GM18861 (cell line): ENCODE results near the gene ERFL.
A peak's percentile ranks its signal among the peaks of the same experiment; 100 is the strongest.

Source experiments
- ATAC-seq: cut with Tn5 transposase; IDR thresholded peaks from one replicate; pipeline ENCODE4 v1.9.1; 2021; ENCODE audit not compliant: unreplicated experiment

The ERFL gene

DNA sequence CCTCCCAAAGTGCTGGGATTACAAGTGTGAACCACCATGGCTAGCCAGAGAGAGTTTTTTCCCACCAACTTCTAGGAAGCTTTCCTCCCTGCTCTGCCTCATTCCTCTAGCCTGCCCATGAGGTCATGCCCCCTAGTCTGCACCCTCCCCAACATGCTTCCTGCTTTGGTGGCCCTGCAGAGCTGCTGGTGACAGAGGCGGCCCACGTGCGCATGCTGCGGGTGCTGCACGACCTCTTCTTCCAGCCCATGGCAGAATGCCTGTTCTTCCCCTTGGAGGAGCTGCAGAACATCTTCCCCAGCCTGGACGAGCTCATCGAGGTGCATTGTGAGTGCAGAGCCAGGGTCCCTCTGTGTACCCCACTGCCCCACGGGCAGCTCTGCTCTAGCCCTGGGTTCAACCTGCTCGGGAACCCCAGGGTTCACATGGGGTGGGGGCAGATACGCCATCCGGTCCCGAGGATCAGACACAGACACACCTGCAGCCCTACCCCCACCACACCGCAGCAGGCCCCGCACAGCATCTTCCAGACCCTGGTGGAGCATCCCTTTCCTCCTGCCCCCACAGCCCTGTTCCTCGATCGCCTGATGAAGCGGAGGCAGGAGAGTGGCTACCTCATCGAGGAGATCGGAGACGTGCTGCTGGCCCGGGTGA, 26.4 kb downstream of the ERFL start:
- no peak for ATAC-seq

DNA sequence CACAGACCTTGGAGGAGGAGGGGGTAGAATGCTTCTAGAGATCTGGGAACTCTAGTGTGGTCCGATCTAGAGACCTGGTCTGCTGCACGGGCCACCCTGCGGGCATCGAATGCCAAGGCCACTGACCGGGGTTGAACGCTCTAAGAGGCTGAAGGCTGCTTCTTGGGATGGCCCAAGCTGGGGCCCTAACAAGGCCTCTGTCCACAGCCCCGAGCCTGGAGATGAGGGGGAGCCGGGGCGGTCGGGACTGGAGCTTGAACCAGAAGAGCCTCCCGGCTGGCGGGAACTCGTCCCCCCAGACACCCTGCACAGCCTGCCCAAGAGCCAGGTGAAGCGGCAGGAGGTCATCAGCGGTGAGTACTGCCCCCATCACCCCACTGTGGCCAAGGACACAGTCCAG, 30.0 kb downstream of the ERFL start:
- ATAC-seq, result no peak

DNA sequence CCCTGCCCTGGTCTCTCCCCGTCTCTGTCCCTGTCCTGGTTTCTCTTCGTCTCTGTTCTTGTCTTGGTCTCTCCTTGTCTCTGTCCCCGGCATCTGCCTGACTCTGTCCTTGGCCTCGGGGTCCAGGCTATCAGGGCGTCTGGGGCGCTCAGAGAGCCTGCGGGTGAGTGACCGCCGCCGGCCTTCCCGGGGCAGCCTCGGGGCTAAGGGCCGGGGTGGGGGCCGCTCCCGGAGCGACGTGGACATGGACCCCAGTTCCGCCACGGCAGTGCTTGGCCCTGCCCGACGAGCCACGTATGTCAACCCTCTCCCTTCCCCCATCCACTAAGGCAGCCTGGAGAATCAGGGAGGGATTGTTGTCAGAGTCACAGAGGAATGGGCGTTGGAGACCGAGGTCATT, 30.4 kb downstream of the ERFL start:
- ATAC-seq, result no peak

DNA sequence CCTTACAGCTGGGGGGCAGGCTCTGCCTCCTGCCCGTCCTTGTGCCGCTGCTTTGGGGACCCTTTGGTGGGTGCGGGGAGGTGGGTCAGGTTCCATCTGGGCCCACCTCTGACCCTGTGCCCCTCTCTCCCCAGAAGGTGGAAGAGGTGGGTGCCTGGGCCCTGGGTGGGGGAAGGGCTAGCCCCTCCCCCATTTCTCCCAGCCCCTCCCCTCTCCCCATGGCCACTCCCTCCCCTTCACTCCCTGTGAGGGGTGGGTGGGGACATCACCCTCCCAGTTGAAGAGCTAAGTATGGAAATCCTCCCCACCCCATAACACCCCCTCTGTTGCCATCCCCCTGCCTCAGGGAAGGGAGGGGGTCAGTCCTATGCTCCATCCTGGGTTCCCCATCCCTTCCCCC, 31.1 kb downstream of the ERFL start:
- no peak for ATAC-seq

DNA sequence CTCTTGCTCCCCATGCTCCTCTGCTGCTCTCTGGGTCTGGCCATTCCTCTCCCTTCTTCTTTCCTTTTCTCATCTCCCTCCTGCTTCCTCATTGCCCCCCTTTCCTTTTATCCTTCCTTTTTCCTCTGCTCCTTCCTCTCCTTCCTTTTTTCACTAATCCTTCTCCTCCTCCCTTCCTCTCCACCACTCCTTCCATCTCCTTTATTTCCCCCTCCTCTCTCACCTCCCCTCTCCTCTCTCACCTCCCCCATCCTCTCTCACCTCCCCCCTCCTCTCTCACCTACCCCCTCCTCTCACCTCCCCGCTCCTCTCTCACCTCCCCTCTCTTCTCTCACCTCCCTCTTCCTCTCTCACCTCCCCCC, 31.7 kb downstream of the ERFL start:
- ATAC-seq, result no peak

DNA sequence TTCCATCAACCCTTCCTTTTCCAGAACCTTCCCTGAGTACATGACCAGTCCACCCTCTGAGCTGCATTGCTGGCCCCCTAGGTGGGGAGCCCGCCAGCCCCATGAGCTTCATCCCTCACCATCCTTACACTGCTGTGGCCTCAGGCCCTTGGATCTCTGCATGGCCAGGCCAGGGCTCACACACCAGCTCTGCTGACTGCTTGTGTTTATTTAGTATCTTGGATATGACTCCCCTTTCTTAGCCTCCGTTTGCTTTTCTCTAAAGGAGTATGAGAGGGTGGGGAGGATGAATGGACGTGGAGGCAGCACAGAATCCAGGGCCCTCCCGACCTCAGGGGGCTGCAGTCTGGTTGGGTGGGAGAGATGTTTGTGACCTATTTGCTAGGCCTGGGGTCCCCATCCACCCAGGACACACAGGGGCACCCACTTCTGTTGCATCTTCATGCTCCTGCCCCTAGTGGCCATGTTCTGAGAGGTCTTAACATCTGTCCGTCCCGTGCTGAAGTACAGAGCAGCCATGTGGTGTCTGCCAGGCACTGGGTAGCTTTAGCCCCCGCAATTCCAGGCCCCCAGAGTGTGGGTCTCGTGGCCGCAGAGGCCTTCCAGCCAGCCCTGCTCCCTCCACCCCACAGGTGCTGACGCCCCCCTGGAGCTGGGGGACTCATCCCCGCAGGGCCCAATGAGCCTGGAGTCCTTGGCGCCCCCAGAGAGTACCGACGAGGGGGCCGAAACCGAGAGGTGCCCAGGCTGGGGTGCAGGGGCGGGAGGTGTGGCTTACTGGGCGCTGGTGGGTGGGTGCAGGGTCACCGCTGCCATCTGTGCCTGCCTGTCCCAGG, 32.3 kb downstream of the ERFL start:
- ATAC-seq, result no peak

DNA sequence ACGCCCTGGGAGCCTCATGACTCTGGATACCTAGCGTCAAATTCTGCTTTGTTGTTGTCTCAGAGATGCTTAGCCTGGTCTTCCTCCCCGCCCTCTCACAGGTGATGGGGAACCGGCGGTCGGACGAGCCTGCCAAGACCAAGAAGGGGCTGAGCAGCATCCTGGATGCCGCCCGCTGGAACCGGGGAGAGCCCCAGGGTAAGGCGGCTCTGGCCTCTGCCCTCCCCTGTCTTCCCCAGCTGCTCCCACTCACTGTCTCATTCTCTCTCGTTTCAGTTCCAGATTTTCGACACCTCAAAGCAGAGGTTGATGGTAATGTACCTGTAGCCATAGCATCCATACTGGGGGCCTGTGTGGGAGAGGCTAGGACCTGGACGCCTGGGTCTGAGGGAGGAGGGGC, 33.9 kb downstream of the ERFL start:
- no peak for ATAC-seq

DNA sequence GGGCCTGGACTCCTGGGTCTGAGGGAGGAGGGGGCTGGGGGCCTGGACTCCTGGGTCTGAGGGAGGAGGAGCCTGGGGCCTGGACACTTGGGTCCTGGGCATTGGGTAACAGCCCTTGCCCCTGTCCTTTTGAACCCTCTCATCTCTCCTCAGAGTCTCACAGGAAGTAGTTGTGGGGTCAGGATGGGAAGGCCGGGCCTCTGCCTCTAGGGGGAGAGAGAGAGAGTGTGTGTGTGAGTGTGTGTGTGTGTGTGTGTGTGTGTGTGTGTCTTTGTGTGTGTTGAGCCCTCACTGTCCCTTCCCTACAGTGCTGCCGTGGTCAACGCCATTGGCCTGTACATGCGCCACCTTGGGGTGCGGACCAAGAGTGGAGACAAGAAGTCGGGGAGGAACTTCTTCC, 34.4 kb downstream of the ERFL start:
- no peak for ATAC-seq

DNA sequence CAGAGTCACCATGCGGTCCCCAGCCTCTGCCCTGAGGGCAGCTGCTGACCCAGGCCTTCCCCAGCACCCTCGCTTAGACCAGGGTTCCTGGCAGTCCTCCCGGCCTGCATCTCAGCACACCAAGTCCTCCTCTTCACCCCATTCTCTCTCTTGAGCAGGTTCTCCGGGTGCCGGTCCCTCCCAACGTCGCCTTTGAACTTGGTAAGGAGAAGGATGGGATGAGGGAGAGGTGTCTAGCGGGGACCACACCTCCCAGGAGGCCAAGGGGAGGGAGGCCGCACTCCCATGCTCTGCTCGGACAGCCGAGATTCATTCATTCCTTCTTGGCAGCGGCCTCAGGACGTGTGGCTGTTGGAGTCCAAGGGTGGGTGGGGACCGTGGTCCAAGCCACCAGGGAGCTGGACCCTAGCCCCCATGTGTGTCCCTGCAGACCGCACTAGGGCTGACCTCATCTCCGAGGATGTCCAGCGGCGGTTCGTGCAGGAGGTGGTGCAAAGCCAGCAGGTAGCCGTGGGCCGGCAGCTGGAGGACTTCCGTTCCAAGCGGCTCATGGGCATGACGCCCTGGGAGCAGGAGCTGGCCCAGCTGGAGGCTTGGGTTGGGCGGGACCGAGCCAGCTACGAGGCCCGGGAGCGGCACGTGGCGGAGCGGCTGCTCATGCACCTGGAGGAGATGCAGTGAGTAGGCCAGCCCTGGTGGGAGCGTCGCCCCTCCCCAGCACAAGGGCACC, 35.9 kb downstream of the ERFL start:
- ATAC-seq, result no peak

DNA sequence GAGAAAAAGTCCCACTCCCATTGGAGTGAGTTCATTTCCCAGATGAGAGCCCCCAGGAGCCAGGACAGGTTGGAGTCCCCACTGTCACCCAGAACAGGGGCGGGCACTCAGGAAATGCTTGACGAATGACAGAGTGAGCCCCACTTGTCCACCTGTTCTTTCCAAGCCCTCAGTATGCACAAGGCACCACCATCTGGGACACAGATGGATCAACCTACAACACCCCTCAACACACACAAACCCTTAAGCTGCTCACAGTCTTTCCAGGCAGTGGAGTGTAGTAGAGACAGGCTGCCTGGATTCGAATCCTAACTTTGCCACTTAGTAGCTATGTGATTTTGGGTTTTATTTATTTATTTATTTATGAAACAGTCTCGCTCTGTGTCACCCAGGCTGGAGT, 37.3 kb downstream of the ERFL start:
- ATAC-seq, result no peak

DNA sequence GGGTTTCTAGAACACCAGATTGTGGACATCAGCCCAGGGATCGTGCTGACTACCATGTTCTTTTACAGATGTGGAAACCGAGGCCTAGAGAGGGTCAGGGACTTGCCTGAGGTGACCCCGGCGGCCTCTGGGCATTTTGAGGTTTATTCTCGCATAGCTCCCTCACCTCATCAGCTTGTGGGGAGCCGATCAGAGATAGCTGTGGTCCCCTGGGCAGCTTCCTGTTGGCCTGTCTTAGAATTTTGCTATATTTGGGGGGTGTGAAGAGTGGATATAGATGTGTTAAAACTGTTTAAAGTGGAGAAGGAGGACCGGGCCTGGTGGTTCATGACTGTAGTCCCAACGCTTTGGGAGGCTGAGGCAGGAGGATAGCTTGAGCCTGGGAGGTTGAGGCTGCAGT, 38.4 kb downstream of the ERFL start:
- no peak for ATAC-seq

DNA sequence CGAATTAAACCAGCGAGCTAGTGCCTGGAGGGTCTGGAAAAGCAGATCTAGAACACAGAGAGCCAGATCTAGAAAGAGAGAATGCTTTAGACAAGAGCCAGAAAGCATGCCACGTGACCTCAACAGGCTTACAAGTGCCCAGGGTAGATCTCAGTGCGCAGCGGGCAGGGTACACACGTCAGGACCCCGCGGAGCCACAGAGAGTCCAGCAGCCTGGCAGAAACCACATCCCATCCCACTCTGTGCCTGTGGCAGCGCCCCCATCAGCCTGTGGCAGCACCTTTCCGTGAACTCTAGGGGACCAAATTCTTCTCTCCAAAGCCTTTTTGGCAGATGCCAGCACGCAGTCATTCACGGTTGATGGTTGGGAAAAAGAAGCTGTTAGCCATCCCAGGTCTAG, 39.3 kb downstream of the ERFL start:
- no peak for ATAC-seq

DNA sequence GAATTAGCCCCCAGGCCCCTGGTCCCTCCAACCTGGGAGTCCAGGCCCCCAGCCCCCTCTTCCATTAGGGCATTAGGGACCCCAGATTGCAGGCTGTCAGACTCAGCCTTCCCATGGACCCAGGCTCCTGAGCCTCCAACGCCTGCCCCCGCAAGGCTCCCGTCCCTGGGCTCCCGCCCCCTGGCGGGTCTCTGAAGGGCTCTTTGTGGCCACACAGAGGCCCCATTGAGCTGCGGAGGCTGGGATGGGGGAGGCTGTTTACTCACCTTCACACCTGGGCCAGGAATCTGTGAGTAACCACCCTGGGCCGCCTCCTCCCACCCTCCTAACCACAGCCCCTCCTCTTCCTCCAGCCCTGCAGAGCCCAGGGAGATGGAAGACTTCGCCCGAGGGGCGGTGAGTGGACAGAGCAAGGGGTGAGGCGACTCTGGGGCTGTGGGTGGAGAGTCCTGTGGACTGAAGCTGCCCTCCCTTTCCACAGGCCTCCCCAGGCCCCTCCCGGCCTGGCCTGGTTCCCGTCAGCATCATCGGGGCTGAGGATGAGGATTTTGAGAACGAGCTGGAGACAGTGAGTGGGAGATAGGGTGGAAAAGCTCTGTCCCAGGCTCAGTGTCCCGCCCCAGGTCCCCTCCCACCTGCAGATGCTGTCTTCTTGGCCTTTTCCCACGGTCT, 40.4 kb downstream of the ERFL start:
- ATAC-seq, result no peak

DNA sequence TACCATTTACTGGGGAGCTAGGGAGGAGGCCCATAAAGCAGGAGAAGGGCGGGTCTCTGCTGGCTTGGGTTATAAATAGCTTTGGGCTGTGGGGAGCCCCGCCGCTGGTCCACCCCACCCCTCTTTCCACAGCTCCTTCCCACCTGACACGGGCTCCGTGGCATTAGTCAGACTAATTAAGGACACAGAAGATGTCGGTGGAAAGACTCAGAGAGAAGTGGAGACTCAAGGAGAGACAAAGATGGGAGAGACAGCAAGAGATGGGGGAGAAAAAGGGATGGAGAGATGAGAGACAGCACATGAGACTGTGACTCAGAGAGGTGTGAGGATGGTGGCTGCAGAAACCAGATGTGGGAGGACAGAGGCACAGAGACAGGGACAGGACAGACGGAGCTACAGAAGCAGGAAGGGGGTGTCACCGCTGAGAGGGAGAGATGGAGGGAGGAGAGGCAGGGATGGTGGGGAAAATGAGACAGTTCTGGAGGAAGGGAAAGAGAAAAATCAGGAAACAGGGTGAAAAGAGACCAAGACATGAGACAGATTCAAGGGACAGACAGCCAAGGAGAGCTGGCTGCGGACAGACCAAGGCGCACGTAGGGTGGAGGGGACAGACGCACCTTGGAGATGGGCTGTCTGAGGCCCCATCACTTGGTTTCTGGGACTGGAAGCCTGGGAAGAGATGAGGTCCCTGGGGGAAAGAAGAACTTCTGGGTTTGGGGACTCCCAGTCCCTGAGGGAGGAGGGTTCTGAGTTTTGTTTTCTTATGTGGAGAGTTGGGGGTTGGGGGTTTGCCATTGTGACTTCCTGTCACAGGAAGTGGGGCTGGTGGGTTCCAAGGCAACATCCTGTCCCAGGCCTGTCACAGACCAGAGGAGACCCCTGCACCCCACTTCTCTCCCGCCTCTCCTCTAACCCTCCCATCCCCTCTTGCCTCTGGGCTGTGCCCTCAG, 41.2 kb downstream of the ERFL start:
- no peak for ATAC-seq

DNA sequence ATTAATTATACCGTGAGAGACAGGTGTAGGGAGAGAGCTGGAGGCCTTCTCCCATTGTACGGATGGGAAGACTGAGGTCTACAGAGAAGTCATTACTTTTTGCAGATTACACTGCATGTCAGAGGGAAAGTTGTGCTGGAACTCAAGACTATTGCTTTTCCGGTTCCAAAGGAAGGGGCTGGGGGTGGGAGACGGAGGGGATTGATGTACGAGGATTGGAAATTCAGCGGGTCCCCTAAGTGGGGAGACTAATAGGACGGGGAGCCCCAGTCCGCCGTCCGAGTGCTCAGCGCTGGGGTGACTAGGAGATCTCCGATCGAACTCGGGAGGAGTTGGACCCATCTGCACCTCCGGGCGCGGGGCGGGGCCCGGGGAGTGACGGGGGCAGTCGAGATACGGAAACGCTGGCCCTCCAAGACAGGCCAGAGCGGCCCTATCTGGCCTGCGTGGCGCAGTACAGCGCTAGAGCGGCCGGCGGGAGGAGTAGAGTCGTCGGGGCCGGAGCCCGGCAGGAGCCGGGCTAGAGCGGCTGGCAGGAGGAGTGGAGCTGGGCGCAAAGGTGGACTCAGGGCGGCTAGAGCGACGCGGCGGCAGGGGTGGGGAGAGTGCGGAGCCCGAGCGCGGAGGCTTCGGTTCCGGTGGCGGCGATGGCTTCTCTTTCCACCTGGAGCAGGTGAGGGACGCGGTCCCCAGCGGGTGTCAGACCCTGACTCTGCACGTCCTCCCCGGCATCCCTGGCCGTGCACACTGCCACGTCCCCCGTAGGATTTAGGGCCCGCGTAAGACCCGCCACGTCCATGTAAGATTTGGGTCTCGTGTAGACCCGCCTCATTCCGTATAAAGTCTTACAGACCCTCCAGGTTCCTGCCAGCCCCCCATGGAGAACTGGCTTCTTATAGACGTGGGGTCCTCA, 44.2 kb downstream of the ERFL start:
- peak; percentile 67 for ATAC-seq

DNA sequence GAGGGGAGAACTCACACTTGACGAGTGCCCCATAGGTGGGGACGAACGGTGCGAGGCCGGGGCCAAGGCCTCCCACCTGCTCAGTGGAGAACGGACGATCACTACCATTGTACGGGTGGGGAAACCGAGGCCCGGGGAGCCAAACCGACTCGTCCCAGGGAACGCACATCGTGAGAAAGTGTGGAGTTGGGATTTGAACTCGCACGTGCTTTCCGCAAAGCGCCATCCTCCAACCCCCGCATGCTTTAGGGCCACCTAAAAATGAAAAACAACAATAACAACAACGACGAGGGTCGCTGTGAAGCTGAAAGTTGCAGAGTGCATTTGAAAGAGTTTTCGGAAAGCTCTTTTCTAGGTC, 44.8 kb downstream of the ERFL start:
- no peak for ATAC-seq

DNA sequence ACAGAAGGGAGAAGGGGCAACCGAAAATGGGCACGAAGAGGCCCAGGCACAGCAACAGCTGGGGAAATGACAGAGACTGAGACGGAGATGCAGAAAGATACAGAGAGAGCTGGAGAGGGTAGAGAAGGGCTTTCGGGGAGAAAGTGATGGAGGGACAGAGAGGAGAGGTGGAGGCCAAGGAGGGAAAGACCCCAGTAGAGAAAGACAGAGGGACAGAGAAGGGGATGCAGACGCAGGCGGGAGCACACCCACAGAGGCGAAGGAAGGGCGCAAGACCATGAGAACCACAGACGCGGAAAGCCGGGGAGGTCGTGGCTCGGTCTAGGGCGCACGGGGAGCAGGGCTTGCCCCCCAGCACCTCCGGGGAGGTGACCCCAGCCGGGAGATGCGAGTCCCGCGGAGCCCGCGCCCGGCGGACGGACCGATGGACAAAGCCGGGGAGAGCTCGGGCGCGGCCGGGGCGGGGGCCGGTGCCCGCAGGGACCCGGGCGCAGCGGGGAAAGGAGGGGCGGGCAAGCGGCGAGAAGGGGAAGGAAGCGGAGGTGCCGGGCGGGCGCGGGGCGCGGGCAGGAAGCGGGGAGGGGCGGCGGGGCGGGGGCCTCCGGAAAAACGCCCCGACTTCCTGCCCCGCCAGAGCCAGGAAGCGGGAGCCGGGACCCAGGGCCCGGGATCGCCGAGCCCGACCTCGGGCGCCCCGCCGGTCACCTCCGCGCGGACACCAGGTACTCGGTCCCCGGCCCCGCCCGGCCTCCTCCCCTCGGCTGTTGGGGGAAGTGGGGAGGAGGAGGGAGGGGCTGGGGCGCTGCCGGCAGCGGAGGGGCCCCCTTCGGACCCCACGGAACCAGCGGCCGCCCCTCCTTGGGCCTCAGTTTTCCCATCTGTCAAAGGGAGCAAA, 45.4 kb downstream of the ERFL start, which contains the start of gene ARHGEF1:
ARHGEF1 (plus strand) TSS at position 617 of the 895 bp plus-strand sequence. CDS start 4,899 bp downstream, outside the sequence.
- ATAC-seq, result no peak

DNA sequence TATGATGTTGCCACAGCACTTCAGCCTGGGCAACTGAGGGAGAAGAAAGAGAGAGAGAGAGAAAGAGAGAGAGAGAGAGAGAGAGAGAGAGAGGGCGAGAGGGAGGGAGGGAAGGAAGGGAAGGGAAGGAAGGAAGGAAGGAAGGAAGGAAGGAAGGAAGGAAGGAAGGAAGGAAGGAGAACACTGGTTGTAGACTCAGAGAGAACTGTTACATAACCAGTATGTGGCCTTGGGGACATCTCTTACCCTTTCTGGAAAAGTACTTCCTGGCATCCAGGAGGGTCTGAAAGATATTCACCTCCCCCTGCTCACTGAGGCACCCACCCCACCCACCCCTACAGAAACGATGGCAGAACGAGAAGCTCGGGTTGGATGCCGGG, 47.9 kb downstream of the ERFL start:
- ATAC-seq, result no peak
